ENCODE data around the gene MOCS3.
A peak's percentile ranks its signal among the peaks of the same experiment; 100 is the strongest.

DNA sequence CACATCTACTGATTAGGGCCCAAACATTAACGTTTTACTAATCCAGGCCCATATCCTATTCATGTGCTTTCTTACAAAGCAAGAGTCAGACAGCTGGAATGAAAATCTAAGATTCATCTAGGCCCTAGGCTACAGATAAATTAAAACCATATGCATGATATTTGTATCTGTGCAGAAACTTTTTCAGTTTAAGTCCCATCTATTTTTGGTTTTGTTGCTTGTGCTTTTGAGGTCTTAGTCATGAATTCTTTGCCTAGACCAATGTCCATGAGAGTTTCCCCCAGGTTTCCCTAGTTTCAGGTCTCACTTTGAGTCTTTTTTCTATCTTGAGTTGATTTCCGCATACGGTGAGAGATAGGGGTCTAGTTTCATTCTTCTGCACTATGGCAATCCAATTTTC lies 47.6 kb upstream of the MOCS3 start:
- TF ChIP-seq, protein P1, sequence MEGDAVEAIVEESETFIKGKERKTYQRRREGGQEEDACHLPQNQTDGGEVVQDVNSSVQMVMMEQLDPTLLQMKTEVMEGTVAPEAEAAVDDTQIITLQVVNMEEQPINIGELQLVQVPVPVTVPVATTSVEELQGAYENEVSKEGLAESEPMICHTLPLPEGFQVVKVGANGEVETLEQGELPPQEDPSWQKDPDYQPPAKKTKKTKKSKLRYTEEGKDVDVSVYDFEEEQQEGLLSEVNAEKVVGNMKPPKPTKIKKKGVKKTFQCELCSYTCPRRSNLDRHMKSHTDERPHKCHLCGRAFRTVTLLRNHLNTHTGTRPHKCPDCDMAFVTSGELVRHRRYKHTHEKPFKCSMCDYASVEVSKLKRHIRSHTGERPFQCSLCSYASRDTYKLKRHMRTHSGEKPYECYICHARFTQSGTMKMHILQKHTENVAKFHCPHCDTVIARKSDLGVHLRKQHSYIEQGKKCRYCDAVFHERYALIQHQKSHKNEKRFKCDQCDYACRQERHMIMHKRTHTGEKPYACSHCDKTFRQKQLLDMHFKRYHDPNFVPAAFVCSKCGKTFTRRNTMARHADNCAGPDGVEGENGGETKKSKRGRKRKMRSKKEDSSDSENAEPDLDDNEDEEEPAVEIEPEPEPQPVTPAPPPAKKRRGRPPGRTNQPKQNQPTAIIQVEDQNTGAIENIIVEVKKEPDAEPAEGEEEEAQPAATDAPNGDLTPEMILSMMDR (IDR thresholded peaks at IDR 0.05 in 2 of 3, conservative IDR thresholded peaks at IDR 0.05 in 1 of 3; ENCODE audit: control insufficient read depth in 2 of 3, extremely low read depth in 1 of 3, insufficient read depth in 1 of 3, low read depth in 3 of 3, low read length in 3 of 3), result no peak
- TF ChIP-seq IKZF2 (IDR thresholded peaks at IDR 0.05) (peak; percentile 32 to 34; a peak in 3 of 4 replicates), USF2 (IDR thresholded peaks at IDR 0.05; ENCODE audit: borderline replicate concordance, low read depth, low read length) (no peak), ZNF24 (IDR thresholded peaks at IDR 0.05) (no peak), SRF (IDR thresholded peaks at IDR 0.05; ENCODE audit: low read depth in 2 of 2, low read length in 2 of 2) (no peak)
